ENCODE measurements around the gene MTCL1. TPM values are rescaled to one million over a fixed set of nuclear protein-coding genes. Genes with fewer than 3 reads are reported as not detected.

The MTCL1 gene
- total RNA-seq, 1 experiment from 2014 or later, result 28.3 TPM

DNA sequence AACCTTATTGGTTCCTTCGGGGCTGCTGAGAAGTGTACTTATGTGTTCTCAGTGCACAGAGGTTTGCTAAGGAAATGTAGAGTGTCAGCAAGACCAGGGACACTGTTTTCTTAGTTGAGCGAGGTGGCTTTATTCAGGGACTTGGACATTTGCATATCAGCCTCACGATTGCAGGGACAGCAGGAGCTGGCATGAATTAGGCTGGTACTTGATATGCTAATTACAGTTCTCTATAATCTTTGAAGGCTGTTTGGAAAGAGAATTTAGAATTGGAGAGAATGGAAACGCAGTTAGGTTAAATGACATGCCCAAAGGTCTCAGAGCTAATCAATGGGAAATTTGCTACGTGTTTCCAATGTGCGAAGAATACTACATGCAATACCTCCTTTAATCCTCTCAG lies 18.7 kb upstream of the MTCL1 start:
- no peaks in the 10 kb centered on the region for H3K4me1 Mint-ChIP-seq (ENCODE audit: low read depth, unreplicated experiment)
- no peak overlapping the region for H3K4me3 Mint-ChIP-seq (ENCODE audit: unreplicated experiment)
- Histone ChIP-seq H3K27me3 (replicated peaks; ENCODE audit: control insufficient read depth, insufficient read depth, low read length) (no peaks in the 10 kb centered on the region), H3K36me3 (ENCODE audit: control insufficient read depth, insufficient read depth, low read length) (no peaks in the 10 kb centered on the region), H3K4me3 (ENCODE audit: low read depth, low read length) (no peak overlapping the region), H3K4me1 (0 out of 2 replicates have a peak, but pooled peaks cover under 1% of the 10 kb centered on the region), H3K9me3 (no peaks in the 10 kb centered on the region)
- BruUV-seq (replicated peaks), result no TSS peak
- CTCF ChIA-PET, result no interaction called here
- H3K36me3 Mint-ChIP-seq (ENCODE audit: insufficient read depth, unreplicated experiment), result no peaks in the 10 kb centered on the region
- no peak for DNase-seq
- TF ChIP-seq, protein P1, sequence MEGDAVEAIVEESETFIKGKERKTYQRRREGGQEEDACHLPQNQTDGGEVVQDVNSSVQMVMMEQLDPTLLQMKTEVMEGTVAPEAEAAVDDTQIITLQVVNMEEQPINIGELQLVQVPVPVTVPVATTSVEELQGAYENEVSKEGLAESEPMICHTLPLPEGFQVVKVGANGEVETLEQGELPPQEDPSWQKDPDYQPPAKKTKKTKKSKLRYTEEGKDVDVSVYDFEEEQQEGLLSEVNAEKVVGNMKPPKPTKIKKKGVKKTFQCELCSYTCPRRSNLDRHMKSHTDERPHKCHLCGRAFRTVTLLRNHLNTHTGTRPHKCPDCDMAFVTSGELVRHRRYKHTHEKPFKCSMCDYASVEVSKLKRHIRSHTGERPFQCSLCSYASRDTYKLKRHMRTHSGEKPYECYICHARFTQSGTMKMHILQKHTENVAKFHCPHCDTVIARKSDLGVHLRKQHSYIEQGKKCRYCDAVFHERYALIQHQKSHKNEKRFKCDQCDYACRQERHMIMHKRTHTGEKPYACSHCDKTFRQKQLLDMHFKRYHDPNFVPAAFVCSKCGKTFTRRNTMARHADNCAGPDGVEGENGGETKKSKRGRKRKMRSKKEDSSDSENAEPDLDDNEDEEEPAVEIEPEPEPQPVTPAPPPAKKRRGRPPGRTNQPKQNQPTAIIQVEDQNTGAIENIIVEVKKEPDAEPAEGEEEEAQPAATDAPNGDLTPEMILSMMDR (IDR thresholded peaks at IDR 0.05; ENCODE audit: insufficient read depth in 1 of 2, low read depth in 1 of 2, low read length in 1 of 2, severe bottlenecking in 1 of 2, unreplicated experiment in 1 of 2), result no peak
- intact Hi-C loops (cut with micrococcal nuclease; ENCODE audit: unreplicated experiment), result no loop called here
- H3K9me3 Mint-ChIP-seq (ENCODE audit: unreplicated experiment), result no peaks in the 10 kb centered on the region
- no peaks in the 10 kb centered on the region for H3K27me3 Mint-ChIP-seq (ENCODE audit: insufficient read depth, unreplicated experiment)
- POLR2A ChIA-PET, result interaction anchor here (0.6 kb wide), 1 partner anchor 273 kb away, joined by 3 read pairs; no protein-coding TSS in a partner anchor
- H3K27ac Mint-ChIP-seq (ENCODE audit: unreplicated experiment), result no peak overlapping the region

GRCh38 chr18:8688216-8688800 lies 17.0 kb upstream of the MTCL1 start:
- Histone ChIP-seq H3K27me3 (replicated peaks; ENCODE audit: control insufficient read depth, insufficient read depth, low read length) (no peaks in the 10 kb centered on the region), H3K9me3 (no peaks in the 10 kb centered on the region), H3K4me1 (no peaks in the 10 kb centered on the region), H3K4me3 (ENCODE audit: low read depth, low read length) (no peak overlapping the region), H3K36me3 (ENCODE audit: control insufficient read depth, insufficient read depth, low read length) (no peaks in the 10 kb centered on the region)
- H3K27me3 Mint-ChIP-seq (ENCODE audit: insufficient read depth, unreplicated experiment), result no peaks in the 10 kb centered on the region
- intact Hi-C loops (cut with micrococcal nuclease; ENCODE audit: unreplicated experiment), result no loop called here
- DNase-seq, result no peak
- H3K4me1 Mint-ChIP-seq (ENCODE audit: low read depth, unreplicated experiment), result no peaks in the 10 kb centered on the region
- ChIA-PET CTCF (no interaction called here), POLR2A (no interaction called here)
- TF ChIP-seq, protein P1 (IDR thresholded peaks at IDR 0.05; ENCODE audit: insufficient read depth in 1 of 2, low read depth in 1 of 2, low read length in 1 of 2, severe bottlenecking in 1 of 2, unreplicated experiment in 1 of 2), result no peak
- no peak overlapping the region for H3K27ac Mint-ChIP-seq (ENCODE audit: unreplicated experiment)
- no peaks in the 10 kb centered on the region for H3K9me3 Mint-ChIP-seq (ENCODE audit: unreplicated experiment)
- no peaks in the 10 kb centered on the region for H3K36me3 Mint-ChIP-seq (ENCODE audit: insufficient read depth, unreplicated experiment)
- no TSS peak for BruUV-seq (replicated peaks)
- H3K4me3 Mint-ChIP-seq (ENCODE audit: unreplicated experiment), result no peak overlapping the region

GRCh38 chr18:8688816-8689215 lies 16.5 kb upstream of the MTCL1 start:
- H3K27me3 Mint-ChIP-seq (ENCODE audit: insufficient read depth, unreplicated experiment), result no peaks in the 10 kb centered on the region
- no peak for DNase-seq
- TF ChIP-seq, protein P1 (IDR thresholded peaks at IDR 0.05; ENCODE audit: insufficient read depth in 1 of 2, low read depth in 1 of 2, low read length in 1 of 2, severe bottlenecking in 1 of 2, unreplicated experiment in 1 of 2), result no peak
- H3K9me3 Mint-ChIP-seq (ENCODE audit: unreplicated experiment), result no peaks in the 10 kb centered on the region
- no peaks in the 10 kb centered on the region for H3K9me3 ChIP-seq
- H3K4me1 Mint-ChIP-seq (ENCODE audit: low read depth, unreplicated experiment), result no peaks in the 10 kb centered on the region
- H3K4me1 ChIP-seq, result no peaks in the 10 kb centered on the region
- H3K4me3 ChIP-seq (ENCODE audit: low read depth, low read length), result no peak overlapping the region
- ChIA-PET POLR2A (no interaction called here), CTCF (no interaction called here)
- no peaks in the 10 kb centered on the region for H3K36me3 ChIP-seq (ENCODE audit: control insufficient read depth, insufficient read depth, low read length)
- intact Hi-C loops (cut with micrococcal nuclease; ENCODE audit: unreplicated experiment), result no loop called here
- no peak overlapping the region for H3K27ac Mint-ChIP-seq (ENCODE audit: unreplicated experiment)
- no peaks in the 10 kb centered on the region for H3K36me3 Mint-ChIP-seq (ENCODE audit: insufficient read depth, unreplicated experiment)
- no TSS peak for BruUV-seq (replicated peaks)
- H3K27me3 ChIP-seq (replicated peaks; ENCODE audit: control insufficient read depth, insufficient read depth, low read length), result no peaks in the 10 kb centered on the region
- no peak overlapping the region for H3K4me3 Mint-ChIP-seq (ENCODE audit: unreplicated experiment)
